Activated T-cell treated with anti-CD3 and anti-CD28 coated beads, Interleukin-2, amount 50 U/mL, for 1 hour (primary cell): ENCODE data around the gene SLC20A1.
"Not testable (repeated sequence)": the region's sequence is repeated elsewhere in the genome, so short reads cannot be mapped to it uniquely, and the experiment has no call there.

Source experiments
- DNase-seq: peaks from one replicate; pipeline ENCODE4 v3.0.0-alpha.2; 2020

Gene SLC20A1

DNA sequence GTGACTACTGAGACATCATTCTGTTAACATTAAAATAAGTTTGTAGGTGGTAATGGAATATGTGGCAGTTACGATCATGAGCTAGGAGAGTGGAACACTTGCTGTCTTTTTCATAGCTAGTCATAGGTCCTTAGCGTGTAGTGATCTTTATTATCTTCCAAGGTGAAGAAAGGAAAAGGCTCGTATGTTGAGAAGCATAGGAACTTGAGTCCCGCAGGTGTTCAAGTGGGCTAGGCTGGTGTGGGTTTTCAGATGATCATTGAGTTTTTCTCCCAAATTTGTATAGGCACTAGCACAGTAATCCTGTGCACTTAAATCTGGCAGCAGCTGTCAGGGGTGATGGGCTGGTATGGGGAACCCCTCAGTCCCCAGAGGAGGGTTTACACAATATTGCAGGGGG lies 10.9 kb downstream of the SLC20A1 start:
- DNase-seq = no peak

DNA sequence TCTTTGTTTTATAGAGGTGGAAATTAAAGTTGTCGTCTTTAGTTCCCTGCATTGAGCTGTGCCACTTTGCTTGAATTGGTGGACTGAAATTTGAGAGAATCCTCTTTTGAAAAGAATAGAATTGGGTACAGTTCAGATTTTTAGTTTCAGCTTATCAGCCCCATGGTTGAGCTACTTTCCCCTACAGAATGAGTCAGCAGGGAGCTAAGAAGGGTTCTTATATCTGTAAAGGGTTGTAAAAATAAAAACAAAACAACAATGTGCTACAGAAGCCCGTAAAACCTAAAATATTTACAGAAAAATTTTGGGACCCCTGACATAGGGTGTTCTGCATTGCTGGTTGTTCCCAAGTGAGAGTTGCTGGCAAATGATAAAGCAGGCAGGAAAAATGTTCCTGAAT lies 12.6 kb downstream of the SLC20A1 start:
- no peak for DNase-seq

DNA sequence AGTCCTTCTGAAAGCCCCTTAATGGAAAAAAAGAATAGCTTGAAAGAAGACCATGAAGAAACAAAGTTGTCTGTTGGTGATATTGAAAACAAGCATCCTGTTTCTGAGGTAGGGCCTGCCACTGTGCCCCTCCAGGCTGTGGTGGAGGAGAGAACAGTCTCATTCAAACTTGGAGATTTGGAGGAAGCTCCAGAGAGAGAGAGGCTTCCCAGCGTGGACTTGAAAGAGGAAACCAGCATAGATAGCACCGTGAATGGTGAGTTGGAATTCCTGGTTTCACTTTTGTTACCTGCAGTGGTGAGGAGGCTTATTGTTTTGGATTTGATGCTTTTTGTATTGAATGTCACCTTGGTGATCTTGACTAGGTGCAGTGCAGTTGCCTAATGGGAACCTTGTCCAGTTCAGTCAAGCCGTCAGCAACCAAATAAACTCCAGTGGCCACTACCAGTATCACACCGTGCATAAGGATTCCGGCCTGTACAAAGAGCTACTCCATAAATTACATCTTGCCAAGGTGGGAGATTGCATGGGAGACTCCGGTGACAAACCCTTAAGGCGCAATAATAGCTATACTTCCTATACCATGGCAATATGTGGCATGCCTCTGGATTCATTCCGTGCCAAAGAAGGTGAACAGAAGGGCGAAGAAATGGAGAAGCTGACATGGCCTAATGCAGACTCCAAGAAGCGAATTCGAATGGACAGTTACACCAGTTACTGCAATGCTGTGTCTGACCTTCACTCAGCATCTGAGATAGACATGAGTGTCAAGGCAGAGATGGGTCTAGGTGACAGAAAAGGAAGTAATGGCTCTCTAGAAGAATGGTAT lies 13.3 kb downstream of the SLC20A1 start:
- DNase-seq = no peak

DNA sequence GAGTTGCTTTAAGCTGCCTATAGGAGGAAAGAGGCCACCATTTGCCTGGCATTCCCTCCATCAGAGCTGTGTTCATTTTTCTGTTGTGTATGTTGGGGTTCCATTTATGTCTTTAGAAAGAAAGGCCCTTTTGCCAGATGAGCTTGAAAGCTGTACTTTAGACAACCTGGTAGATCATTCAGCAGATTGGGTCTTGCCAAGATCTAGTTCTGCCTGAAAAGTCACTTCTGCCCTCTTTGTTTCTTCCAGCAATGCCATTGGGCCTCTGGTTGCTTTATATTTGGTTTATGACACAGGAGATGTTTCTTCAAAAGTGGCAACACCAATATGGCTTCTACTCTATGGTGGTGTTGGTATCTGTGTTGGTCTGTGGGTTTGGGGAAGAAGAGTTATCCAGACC lies 14.4 kb downstream of the SLC20A1 start:
- DNase-seq = no peak

DNA sequence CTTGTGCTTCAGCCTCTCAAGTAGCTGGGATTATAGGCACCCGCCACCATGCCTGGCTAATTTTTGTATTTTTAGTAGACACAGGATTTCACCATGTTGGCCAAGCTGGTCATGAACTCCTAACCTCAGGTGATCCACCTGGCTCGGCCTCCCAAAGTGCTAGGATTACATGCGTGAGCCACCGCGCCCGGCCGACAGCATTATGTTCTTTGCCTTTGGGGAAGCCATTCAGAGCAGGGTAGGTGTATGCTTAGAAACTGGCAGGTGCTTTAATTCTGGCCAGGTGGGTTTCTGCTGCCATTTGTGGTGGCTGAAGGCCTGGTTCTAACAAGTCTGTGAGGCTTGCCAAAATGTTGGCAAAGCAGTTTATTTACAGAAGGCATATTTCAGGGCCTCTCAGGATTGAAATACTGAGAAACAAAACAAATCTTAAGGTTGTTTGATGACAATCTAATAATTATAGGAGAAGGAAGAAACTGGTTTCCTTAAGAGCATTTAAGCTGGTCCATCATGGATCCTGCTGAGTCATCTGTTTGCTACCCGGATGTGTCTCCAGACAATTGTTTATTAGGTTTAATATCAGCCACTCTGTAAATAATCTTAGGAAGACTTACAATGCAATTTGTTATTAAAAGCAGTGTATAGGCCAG lies 16.0 kb downstream of the SLC20A1 start:
- DNase-seq = no peak

DNA sequence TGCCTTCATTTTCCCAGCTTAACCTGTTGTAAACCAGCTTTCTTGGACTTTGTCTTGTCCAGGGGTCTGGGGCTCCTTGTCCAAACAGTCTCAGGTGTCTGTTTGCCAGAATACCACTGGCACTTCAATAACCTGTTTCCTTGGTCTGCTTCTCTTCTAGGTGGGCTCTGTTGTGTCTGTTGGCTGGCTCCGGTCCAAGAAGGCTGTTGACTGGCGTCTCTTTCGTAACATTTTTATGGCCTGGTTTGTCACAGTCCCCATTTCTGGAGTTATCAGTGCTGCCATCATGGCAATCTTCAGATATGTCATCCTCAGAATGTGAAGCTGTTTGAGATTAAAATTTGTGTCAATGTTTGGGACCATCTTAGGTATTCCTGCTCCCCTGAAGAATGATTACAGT lies 17.0 kb downstream of the SLC20A1 start:
- no peak for DNase-seq

DNA sequence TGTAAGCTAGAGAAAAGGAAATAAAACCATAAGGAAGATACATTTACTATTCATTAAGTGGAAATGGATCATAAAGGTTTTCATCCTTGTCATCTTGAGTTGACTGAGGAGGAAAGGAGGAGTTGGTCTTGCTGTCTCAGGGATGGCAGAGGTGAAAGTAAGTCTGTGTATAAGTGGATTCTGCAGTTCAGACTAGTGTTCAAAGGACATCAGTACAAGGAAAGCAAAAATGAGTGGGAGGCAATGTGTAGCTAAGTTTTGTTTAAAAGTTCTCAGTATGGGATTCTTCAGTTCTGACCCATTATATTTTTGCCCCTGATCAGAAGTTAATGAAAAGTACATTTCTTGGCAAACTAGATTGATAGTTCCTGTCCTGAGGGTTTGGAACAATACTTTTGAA lies 18.9 kb downstream of the SLC20A1 start:
- DNase-seq = no peak

DNA sequence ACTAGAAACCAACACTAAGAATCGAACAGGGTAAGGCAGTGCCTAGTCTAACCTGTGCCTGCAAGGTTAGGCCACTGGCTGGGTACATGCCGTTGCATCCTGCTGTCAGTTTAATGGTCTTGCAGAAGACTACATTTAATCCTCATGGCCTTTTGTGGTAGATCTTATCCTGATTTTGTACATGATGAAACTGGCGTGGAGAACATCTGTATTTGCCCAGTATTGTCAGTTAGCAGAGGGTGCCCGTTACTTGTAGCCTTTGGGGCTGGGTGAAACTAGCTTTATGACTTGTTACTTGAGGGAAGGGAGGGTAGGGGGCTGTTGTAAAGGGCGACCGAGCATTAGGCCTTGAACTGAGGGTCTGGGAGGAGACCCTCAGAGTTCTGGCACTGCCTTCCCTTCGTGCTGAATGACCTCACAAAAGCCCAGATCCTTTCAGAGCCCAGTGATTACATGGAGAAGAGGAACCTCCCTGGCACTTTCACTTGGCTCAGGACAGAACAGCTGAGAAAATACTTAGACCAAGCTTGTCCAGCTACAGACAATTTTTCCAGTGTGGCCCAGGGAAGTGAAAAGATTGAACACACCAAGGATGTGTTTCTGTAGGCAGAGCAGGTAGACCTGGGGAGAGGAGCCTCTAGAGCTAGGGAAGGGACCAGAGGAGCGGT lies 19.5 kb downstream of the SLC20A1 start:
- no peak for DNase-seq

DNA sequence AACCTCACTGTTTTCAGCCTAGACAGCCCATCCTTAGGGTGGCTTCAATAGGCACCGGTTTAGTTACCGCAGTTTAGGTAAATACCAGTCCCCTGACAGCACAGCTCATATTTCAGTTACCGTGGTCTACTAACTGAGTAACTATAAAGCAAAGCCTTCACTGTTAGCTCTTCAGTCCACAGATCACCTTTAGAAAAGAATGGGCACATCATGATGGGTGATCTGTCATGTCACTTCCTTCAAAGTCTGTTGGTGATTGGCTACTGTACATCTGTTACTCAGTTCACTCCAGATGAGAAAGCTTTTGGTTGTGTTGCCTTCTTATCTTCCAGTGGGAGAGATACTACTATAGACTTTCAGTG lies 21.0 kb downstream of the SLC20A1 start:
- DNase-seq = no peak

DNA sequence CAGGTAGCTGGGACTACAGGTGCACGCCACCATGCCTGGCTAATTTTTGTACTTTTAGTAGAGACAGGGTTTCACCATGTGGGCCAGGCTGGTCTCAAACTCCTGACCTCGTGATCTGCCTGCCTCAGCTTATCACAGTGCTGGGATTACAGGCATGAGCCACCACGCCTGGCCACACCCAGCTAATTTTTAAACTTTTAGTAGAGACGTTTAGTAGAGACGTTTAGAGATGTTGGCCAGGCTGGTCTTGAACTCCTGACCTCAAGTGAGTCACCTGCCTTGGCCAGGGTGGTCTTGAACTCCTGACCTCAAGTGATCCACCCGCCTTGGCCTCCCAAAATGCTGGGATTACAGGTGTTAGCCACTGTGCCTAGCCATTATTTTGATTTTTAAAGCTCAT lies 21.8 kb downstream of the SLC20A1 start:
- DNase-seq = not testable (repeated sequence)

DNA sequence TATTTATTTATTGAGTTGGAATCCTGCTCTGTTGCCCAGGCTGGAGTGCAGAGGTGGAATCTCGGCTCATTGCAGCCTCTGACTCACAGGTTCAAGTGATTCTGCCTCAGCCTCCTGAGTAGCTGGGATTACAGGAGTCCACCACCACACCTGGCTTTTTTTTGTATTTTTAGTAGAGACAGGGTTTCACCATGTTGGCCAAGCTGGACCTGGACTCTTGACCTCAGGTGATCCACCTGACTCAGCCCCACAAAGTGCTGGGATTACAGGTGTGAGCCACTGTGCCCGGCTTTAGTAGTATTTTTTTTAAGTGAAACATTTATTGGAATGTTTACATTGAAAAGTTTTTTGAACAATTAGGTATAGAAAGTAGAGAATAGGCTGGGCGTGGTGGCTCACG lies 23.9 kb downstream of the SLC20A1 start:
- no peak for DNase-seq

DNA sequence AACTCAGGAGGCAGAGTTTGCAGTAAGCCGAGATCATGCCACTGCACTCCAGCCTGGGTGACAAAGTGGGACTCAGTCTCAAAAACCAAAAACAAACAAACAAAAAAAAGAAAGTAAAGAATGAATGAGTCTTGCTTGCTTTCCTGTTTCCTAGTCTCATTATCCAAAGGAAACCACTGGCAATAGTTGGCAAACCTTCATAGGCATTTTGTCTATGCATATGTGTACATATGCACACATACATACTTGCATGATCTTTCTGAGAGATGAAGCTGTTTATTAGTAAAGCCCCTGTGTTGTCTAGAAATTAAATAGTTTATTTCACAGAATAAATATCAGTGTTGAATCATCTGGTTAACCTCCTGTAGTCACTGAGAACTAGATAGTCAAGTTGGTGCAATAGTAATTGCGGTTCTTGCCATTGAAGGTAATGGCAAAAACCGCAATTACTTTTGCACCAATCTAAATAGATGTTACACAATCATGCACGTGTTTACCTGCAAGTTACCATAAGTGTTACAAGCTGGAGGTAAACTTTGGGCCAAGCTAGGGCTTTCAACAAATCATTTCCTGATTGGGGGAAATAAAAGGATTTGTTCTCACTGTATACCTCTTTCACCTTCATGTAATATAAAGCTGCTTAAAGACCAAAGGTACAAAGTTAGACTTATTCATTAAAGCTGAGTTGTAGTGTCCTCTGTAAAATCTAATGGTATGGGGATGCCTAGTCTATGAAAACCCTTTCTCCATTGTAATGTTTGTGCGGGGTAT lies 24.7 kb downstream of the SLC20A1 start:
- no peak for DNase-seq

DNA sequence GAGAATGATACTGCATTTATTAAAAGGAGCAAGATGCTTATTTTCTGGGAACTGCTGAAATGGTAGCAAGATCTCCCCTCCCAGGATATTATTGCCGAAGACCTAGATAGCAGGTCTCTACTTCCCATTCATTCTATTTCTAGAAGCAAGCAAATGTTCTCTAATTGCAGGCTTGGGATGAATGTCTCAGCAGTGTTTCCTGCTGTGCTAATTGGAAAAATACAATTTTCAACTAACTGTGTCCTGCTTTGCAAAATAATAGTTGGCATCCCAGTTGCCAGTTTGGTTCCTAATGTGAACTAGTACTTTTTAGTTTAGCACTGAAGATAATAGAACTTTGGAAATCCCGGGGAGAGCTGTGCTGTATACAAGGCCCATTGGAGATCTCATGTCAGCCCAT lies 26.1 kb downstream of the SLC20A1 start:
- DNase-seq = no peak

DNA sequence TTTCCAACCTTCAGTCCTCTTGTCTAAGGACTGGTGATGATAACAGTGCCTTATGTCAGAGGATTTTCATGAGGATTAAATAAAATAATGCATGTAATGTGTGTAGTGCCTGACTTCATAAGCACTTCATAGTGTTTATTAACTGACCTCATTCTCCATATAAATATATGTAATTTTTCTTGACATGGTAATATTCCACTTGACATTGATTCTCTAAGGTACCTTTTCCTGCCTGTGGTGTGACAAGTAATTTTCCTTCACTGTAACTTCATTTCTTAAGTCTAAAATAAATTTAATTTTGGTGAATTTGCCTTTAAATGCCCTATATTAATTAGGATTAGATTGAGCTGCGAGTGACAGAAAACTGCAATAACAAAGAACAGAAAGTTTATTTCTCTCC lies 27.3 kb downstream of the SLC20A1 start:
- DNase-seq = no peak

DNA sequence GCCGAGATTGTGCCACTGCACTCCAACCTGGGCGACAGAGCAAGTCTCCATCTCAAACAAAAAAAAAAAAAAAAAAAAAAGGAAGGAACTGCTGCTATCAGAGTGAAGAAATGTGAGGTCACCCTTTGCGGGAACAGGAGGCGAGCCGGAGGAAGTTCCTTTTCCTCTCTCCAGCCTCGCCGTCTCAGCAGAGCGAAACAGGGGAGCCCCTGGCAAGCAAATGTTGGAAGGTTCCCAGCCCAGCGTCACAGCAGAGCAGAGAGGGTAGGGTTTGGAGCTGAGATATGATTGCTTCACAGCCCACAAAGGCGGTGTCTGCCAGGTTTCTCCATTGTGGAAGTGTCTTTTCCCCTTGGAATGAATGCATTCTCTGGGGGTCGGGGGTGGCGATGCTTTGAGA lies 28.5 kb downstream of the SLC20A1 start:
- DNase-seq = no peak

DNA sequence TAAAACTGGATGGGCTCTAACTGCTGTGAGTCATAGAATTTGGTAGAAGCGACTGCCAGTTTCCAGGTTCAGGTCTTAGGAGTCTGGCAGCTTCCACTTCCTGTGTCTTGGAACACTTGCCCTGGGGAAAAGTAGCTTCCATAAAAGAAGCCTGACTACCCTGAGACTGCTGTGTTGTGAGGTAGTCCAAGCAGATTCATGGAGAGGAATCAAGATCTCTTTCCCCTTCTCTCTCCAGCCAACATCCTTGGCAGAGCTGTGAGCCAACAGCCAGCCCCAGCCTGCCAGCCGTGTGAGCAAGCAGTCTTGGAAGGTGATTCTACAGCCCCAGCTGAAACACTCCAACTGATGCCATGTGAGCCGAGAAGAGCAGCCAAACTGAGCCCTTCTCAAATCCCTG lies 33.7 kb downstream of the SLC20A1 start:
- DNase-seq = no peak

DNA sequence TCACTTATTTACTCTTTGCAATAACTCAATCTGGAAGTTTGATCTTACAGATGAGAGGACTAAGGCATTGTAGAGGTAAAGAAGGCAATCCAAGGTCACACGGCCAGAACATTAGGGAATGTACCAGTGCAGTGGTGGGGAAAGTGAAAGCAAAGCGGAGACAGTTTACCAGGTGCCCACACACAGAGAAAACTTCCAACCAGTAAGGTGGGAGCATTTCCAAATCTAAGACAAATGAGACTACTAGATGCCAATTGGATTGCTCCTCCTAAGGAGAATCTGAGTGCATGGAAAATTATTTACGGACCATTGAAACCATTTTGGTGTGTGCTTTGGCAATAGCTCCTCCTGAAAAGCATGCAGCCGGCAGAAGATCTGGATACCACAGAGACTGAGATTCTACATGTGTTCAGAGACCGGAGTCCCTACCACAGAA lies 34.9 kb downstream of the SLC20A1 start:
- DNase-seq = no peak

DNA sequence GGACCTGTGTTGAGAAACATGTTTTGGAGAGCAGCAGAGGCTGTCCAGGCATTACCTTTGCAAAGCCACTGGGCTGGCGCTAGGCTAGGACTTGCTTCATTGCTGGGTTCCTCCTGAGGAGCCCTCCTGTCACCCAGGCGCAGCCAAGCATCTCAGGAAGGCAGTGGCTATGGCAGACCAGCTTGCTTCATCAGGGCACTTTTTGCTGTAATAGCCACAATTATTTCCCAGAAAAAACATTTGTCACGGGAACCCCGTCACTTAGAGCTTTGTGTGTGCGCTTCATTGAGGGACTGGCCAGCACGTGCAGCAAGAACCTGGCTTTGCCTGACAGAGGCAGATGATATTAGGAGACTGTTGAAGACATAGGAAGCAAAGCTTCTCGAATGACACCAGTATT lies 36.4 kb downstream of the SLC20A1 start:
- DNase-seq = no peak

DNA sequence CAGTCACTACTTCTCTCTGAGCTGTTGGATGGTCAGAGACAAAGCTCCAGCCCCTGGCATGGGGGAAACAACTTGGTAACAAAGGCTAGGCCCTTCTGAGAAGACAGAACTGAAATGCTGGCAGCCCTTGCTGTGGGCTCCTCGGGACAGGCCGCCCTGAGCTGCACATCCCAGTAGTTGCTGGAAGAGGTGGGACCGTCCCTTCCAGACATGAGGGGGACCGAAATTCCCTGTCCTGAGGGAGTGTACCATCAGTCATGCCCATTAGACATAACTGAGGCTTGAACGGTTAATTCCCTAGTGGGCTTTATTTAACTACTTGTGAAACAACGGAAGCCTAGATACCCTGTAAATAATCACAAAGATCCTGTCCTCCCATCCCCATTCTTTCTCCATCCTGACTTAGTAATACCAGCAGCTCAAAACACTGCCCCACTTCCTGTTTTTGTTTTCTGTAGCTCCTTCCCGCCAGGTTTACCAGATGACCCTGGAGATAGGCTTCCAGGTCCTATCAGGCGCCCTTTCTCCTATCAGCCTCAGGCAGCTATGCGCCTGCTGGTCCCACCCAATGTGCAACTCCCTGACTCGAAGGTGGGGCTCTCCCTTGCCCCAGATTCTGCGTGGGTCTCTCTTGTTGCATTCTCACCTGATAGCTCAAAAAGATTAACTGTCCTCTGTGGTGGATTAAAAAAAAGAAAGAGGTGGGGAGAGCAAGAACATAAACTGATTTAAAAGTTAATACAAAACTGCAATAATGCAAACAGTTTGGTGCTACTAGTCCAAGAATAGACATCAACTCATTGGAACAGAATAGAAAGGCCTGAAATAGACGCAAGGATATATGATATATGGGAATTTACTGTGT lies 38.0 kb downstream of the SLC20A1 start:
- no peak for DNase-seq

DNA sequence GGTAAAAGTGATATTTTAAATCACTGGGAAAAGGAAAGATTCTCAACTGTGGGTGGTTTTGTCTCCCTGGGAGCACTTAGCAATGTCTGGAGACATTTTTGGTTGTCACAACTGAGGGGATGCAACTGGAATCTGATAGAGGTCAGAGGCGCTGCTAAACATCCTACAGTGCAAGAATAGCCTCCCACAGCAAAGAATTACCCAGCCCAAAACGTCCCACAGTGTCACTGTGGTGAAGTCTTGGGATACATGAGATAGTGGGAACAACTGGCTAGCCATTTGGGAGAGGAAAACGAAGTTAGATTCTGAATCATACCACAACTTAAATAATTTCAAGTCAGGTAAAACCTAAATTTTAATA lies 38.7 kb downstream of the SLC20A1 start:
- no peak for DNase-seq

DNA sequence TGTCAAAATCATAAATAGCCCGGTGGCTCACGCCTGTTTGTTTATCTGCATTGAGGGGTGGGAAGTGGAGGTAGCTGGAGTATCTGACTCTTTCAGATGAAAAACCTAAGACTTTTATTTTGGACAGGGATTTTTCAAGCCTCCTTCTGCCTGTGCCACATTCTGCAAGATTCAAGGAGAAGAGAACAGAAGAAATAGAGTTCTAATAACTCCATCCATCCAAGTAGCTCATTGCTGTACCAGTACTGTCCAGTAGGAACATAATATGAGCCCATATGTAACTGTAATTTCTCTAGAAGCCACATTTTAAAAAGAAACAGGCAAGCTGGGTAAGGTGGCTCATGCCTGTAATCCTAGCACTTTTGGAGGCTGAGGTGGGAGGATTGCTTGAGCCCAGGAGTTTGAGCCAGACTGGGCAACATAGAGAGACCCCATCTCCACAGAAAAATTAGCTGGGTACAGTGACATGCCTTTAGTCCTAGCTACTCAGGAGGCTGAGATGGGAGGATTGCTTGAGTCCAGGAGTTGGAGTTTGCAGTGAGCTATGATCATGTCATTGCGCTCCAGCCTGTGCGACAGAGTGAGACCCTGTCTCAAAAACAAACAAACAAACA lies 39.6 kb downstream of the SLC20A1 start:
- DNase-seq = no peak
